ENCODE measurements around the gene UROS.

- no peak for TF ChIP-seq EZH2 (IDR thresholded peaks at IDR 0.05; ENCODE audit: borderline replicate concordance, insufficient read depth, low read length, poor library complexity, severe bottlenecking)
- TF ChIP-seq CTCF (IDR thresholded peaks at IDR 0.05; ENCODE audit: poor library complexity, severe bottlenecking), result no peak
- no peak for TF ChIP-seq REST (IDR thresholded peaks at IDR 0.05; ENCODE audit: borderline replicate concordance)
- TF ChIP-seq EP300 (conservative IDR thresholded peaks at IDR 0.05; ENCODE audit: poor library complexity, severe bottlenecking), result no peak
- no peak for TF ChIP-seq MXI1 (conservative IDR thresholded peaks at IDR 0.05; ENCODE audit: poor library complexity, severe bottlenecking)
These were observed 41.7 kb downstream of the UROS start for GRCh38 chr10:125781374-125781773.

Measured in neural cell (in vitro differentiated cells).